SK-N-SH (cell line): ENCODE data around the gene SCAPER. TPM values are rescaled to one million over a fixed set of nuclear protein-coding genes. Genes with fewer than 3 reads are reported as not detected.

Source experiments
- CTCF ChIA-PET: fragments of 300-600, 350-600 bp; formaldehyde crosslinking; extraction: SDS; loops from one replicate; lab custom pipeline; 2021; lab: Yijun Ruan, JAX
- POLR2A ChIA-PET: fragments of 350-600 bp; sonication (Branson Sonifier 250); formaldehyde crosslinking; extraction: SDS; loops from one replicate; lab custom pipeline; 2020; ENCODE audit warnings: antibody characterized with exemption, inconsistent platforms; lab: Yijun Ruan, JAX
- DNase-seq: peaks from one replicate; pipeline ENCODE4 v3.0.0; 2012
- H2AFZ ChIP-seq: fragments of 200-600 bp; sonication (generic); 2 replicates; pipeline ENCODE4 v1.8.1; 2016; ENCODE audit warnings: antibody characterized with exemption, mild to moderate bottlenecking, low read depth
- H3F3A ChIP-seq: fragments of 200-600 bp; sonication (generic); replicated peaks from 2 replicates; pipeline ENCODE3; 2016; ENCODE audit warnings: antibody characterized with exemption, mild to moderate bottlenecking; ENCODE audit not compliant: insufficient read depth
- H3K27ac ChIP-seq, 2 experiments: fragments of 200-500 bp in 1 of 2; fragments of 200-600 bp in 1 of 2; sonication (Bioruptor generic) in 1 of 2; sonication (generic), shearing (Covaris generic) in 1 of 2; 2 replicates each; pipeline versions ENCODE4 v1.5.1 to v1.6.1; 2014 to 2016; ENCODE audit warnings: low read depth in 2 of 2, inconsistent platforms in 1 of 2, low read length in 1 of 2, mild to moderate bottlenecking in 1 of 2, mixed read lengths in 1 of 2
- H3K27me3 ChIP-seq: fragments of 200-600 bp; sonication (generic), shearing (Covaris generic); 2 replicates; pipeline ENCODE4 v1.6.1; 2016; ENCODE audit warnings: mixed run types; ENCODE audit not compliant: insufficient read depth
- H3K36me3 ChIP-seq, 2 experiments: fragments of 200-500 bp in 1 of 2; fragments of 200-600 bp in 1 of 2; sonication (Bioruptor generic) in 1 of 2; sonication (generic) in 1 of 2; replicated peaks in 1 of 2; 2 replicates each; pipeline versions ENCODE3 to v1.5.1; 2014 to 2016; ENCODE audit warnings: low read length in 1 of 2, mild to moderate bottlenecking in 1 of 2; ENCODE audit not compliant: insufficient read depth in 2 of 2, control insufficient read depth in 1 of 2
- H3K4me1 ChIP-seq, 2 experiments: fragments of 200-500 bp in 1 of 2; fragments of 200-600 bp in 1 of 2; sonication (Bioruptor generic) in 1 of 2; sonication (generic), shearing (Covaris generic) in 1 of 2; 2 replicates each; pipeline versions ENCODE4 v1.5.1 to v1.6.1; 2014 to 2016; ENCODE audit warnings: low read depth in 1 of 2, low read length in 1 of 2, mixed run types in 1 of 2; ENCODE audit not compliant: insufficient read depth in 2 of 2, control insufficient read depth in 1 of 2
- H3K4me2 ChIP-seq: fragments of 200-600 bp; sonication (generic), shearing (Covaris generic); 2 replicates; pipeline ENCODE4 v1.6.1; 2017; ENCODE audit warnings: mixed run types
- H3K4me3 ChIP-seq, 2 experiments: fragments of 200-500 bp in 1 of 2; fragments of 200-600 bp in 1 of 2; sonication (Bioruptor generic) in 1 of 2; sonication (generic), shearing (Covaris generic) in 1 of 2; 2 replicates each; pipeline versions ENCODE4 v1.5.1 to v1.8.1; 2014 to 2016; ENCODE audit warnings: low read depth in 2 of 2, inconsistent platforms in 1 of 2, low read length in 1 of 2, mild to moderate bottlenecking in 1 of 2, mixed read lengths in 1 of 2, moderate library complexity in 1 of 2
- H3K79me2 ChIP-seq: fragments of 200-600 bp; sonication (generic); 2 replicates; pipeline ENCODE4 v1.8.1; 2017; ENCODE audit warnings: mild to moderate bottlenecking; ENCODE audit not compliant: insufficient read depth
- H3K9ac ChIP-seq: fragments of 200-600 bp; sonication (generic); 2 replicates; pipeline ENCODE4 v1.6.1; 2017; ENCODE audit warnings: mixed run types
- H3K9me2 ChIP-seq: fragments of 200-600 bp; sonication (generic); 2 replicates; pipeline ENCODE4 v1.6.1; 2017; ENCODE audit warnings: mixed run types
- H3K9me3 ChIP-seq: fragments of 200-600 bp; sonication (generic); 2 replicates; pipeline ENCODE4 v1.6.1; 2017; ENCODE audit warnings: mixed run types, mild to moderate bottlenecking, moderate library complexity
- H4K20me1 ChIP-seq: fragments of 200-600 bp; sonication (generic); 2 replicates; pipeline ENCODE4 v1.6.1; 2017; ENCODE audit warnings: mild to moderate bottlenecking, mixed run types; ENCODE audit not compliant: insufficient read depth
- EP300 ChIP-seq, 2 experiments: IDR thresholded peaks; 2 replicates each; pipeline versions ENCODE4 v1.4.0 to v1.6.1; 2012; ENCODE audit warnings: borderline replicate concordance in 1 of 2, low read depth in 1 of 2, low read length in 1 of 2
- FOSL2 ChIP-seq: IDR thresholded peaks from 2 replicates; pipeline ENCODE4 v1.4.0; 2012; ENCODE audit warnings: low read depth, mild to moderate bottlenecking, moderate library complexity, borderline replicate concordance
- FOXJ3 ChIP-seq: sonication (generic); formaldehyde crosslinking; IDR thresholded peaks from 2 replicates; pipeline ENCODE4 v1.5.1; 2020; ENCODE audit warnings: mild to moderate bottlenecking, missing genetic modification reagents
- JUND ChIP-seq: IDR thresholded peaks from 2 replicates; pipeline ENCODE4 v1.4.0; 2012
- NRF1 ChIP-seq: IDR thresholded peaks from 2 replicates; pipeline ENCODE4 v1.6.1; 2012; ENCODE audit warnings: low read depth, mild to moderate bottlenecking, low read length
- RAD21 ChIP-seq: IDR thresholded peaks from 2 replicates; pipeline ENCODE4 v1.6.1; 2012; ENCODE audit warnings: mild to moderate bottlenecking, low read length
- RCOR1 ChIP-seq: fragments of 150-350 bp; IDR thresholded peaks from 2 replicates; pipeline ENCODE4 v1.6.1; 2017; ENCODE audit warnings: antibody characterized with exemption, low read length
- SIN3A ChIP-seq: IDR thresholded peaks from 2 replicates; pipeline ENCODE4 v1.6.1; 2012; ENCODE audit warnings: low read depth, mild to moderate bottlenecking, low read length, moderate library complexity, borderline replicate concordance
- TCF12 ChIP-seq: IDR thresholded peaks from 2 replicates; pipeline ENCODE4 v1.4.0; 2012
- TEAD4 ChIP-seq: IDR thresholded peaks from 2 replicates; pipeline ENCODE4 v1.4.0; 2012; ENCODE audit warnings: mild to moderate bottlenecking, borderline replicate concordance; ENCODE audit not compliant: insufficient read depth
- WGBS: methylation state at CpG from one replicate; pipeline ENCODE4 v1.1.6; 2017; ENCODE audit warnings: low lambda C conversion rate; 5-methylcytosine and 5-hydroxymethylcytosine counted together
- polyA plus RNA-seq, 3 experiments: library from polyadenylated mRNA; depleted of rRNA; stranded (reverse); fragments of >200 nt; gene quantifications; 2 replicates each; pipeline ENCODE4 v1.2.3, GENCODE V29; 2012
- TF ChIP-seq, protein P1 (sequence below): fragments of 150-350 bp; IDR thresholded peaks from 2 replicates; pipeline ENCODE4 v1.6.1; 2017; ENCODE audit warnings: antibody characterized with exemption, low read length, low read depth, borderline replicate concordance
- TF ChIP-seq, protein P2 (sequence below): fragments of 150-350 bp; IDR thresholded peaks from 2 replicates; pipeline ENCODE4 v1.6.1; 2016; ENCODE audit warnings: mild to moderate bottlenecking, low read depth, low read length
- TF ChIP-seq, protein P3 (sequence below): fragments of 200-600 bp; sonication (generic); IDR thresholded peaks from 2 replicates; pipeline ENCODE4 v1.6.1; 2017; ENCODE audit warnings: antibody characterized with exemption, mild to moderate bottlenecking, moderate library complexity
- TF ChIP-seq, protein P4 (sequence below): IDR thresholded peaks from 2 replicates; pipeline ENCODE4 v1.6.1; 2012; ENCODE audit warnings: mild to moderate bottlenecking, low read depth, low read length, moderate library complexity

The SCAPER gene
- polyA plus RNA-seq, 1 of the 3 experiments (the other 2 are of a cell fraction), result 1.8 TPM

DNA sequence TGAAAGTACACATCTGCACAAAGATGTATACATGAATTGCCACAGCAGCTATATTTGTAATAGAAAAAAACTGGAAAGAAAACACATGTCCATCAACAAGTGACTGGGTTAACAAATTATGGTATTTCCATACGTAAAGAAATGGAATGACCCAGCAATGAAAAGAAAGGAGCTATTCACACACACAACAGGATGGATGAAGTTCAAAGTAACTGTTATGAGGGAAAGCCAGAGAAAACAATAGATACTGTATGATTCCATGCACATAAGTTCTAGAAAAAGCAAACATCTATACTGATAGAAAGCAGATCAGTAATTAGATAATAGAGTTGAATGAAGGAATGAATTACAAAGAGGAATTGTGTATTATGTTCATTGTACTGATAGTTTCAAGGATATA lies 152.0 kb downstream of the SCAPER start:
- Histone ChIP-seq H3F3A (no peaks in the 10 kb centered on the region), H3K36me3 (peaks cover 9 to 10% of the 10 kb centered on the region in 2 experiments), H3K27ac (no peak overlapping the region), H3K79me2 (no peaks in the 10 kb centered on the region), H3K4me1 (no peaks in the 10 kb centered on the region), H3K9me3 (no peaks in the 10 kb centered on the region), H3K9ac (no peak overlapping the region), H3K9me2 (no peaks in the 10 kb centered on the region), H2AFZ (no peak overlapping the region), H4K20me1 (no peaks in the 10 kb centered on the region), H3K27me3 (no peaks in the 10 kb centered on the region), H3K4me2 (no peak overlapping the region), H3K4me3 (no peak overlapping the region)
- ChIA-PET POLR2A (no interaction called here), CTCF (no interaction called here)
- WGBS, result 94% methylated on average over 1 of the region's 1 CpG
- DNase-seq, result no peak
- TF ChIP-seq RAD21, result no peak
- no peak for TF ChIP-seq TEAD4
- TF ChIP-seq SIN3A, result no peak
- TF ChIP-seq FOSL2, result no peak
- TF ChIP-seq, protein P1, sequence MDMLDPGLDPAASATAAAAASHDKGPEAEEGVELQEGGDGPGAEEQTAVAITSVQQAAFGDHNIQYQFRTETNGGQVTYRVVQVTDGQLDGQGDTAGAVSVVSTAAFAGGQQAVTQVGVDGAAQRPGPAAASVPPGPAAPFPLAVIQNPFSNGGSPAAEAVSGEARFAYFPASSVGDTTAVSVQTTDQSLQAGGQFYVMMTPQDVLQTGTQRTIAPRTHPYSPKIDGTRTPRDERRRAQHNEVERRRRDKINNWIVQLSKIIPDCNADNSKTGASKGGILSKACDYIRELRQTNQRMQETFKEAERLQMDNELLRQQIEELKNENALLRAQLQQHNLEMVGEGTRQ, result no peak
- TF ChIP-seq, protein P2, sequence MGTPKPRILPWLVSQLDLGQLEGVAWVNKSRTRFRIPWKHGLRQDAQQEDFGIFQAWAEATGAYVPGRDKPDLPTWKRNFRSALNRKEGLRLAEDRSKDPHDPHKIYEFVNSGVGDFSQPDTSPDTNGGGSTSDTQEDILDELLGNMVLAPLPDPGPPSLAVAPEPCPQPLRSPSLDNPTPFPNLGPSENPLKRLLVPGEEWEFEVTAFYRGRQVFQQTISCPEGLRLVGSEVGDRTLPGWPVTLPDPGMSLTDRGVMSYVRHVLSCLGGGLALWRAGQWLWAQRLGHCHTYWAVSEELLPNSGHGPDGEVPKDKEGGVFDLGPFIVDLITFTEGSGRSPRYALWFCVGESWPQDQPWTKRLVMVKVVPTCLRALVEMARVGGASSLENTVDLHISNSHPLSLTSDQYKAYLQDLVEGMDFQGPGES, result no peak
- no peak for TF ChIP-seq JUND
- no peak for TF ChIP-seq NRF1
- no peak for TF ChIP-seq TCF12
- TF ChIP-seq, protein P3, sequence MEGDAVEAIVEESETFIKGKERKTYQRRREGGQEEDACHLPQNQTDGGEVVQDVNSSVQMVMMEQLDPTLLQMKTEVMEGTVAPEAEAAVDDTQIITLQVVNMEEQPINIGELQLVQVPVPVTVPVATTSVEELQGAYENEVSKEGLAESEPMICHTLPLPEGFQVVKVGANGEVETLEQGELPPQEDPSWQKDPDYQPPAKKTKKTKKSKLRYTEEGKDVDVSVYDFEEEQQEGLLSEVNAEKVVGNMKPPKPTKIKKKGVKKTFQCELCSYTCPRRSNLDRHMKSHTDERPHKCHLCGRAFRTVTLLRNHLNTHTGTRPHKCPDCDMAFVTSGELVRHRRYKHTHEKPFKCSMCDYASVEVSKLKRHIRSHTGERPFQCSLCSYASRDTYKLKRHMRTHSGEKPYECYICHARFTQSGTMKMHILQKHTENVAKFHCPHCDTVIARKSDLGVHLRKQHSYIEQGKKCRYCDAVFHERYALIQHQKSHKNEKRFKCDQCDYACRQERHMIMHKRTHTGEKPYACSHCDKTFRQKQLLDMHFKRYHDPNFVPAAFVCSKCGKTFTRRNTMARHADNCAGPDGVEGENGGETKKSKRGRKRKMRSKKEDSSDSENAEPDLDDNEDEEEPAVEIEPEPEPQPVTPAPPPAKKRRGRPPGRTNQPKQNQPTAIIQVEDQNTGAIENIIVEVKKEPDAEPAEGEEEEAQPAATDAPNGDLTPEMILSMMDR, result no peak
- TF ChIP-seq EP300 (IDR thresholded peaks at IDR 0.05; ENCODE audit: borderline replicate concordance in 1 of 2, low read depth in 1 of 2, low read length in 1 of 2), result no peak
- TF ChIP-seq FOXJ3 (CRISPR knock-in tag), result no peak
- TF ChIP-seq RCOR1, result no peak
- TF ChIP-seq, protein P4, sequence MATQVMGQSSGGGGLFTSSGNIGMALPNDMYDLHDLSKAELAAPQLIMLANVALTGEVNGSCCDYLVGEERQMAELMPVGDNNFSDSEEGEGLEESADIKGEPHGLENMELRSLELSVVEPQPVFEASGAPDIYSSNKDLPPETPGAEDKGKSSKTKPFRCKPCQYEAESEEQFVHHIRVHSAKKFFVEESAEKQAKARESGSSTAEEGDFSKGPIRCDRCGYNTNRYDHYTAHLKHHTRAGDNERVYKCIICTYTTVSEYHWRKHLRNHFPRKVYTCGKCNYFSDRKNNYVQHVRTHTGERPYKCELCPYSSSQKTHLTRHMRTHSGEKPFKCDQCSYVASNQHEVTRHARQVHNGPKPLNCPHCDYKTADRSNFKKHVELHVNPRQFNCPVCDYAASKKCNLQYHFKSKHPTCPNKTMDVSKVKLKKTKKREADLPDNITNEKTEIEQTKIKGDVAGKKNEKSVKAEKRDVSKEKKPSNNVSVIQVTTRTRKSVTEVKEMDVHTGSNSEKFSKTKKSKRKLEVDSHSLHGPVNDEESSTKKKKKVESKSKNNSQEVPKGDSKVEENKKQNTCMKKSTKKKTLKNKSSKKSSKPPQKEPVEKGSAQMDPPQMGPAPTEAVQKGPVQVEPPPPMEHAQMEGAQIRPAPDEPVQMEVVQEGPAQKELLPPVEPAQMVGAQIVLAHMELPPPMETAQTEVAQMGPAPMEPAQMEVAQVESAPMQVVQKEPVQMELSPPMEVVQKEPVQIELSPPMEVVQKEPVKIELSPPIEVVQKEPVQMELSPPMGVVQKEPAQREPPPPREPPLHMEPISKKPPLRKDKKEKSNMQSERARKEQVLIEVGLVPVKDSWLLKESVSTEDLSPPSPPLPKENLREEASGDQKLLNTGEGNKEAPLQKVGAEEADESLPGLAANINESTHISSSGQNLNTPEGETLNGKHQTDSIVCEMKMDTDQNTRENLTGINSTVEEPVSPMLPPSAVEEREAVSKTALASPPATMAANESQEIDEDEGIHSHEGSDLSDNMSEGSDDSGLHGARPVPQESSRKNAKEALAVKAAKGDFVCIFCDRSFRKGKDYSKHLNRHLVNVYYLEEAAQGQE, result no peak
